IgD-negative memory B cell (primary cell): ENCODE measurements around the gene PITRM1. TPM values are rescaled to one million over a fixed set of nuclear protein-coding genes. Genes with fewer than 3 reads are reported as not detected.
"Not testable (repeated sequence)": the region's sequence is repeated elsewhere in the genome, so short reads cannot be mapped to it uniquely, and the experiment has no call there.

Source experiments
- H3K27ac Mint-ChIP-seq, 3 donors: one replicate each; pipeline ENCODE4 v1.8.0; 2020 to 2022; ENCODE audit warnings: mild to moderate bottlenecking in 3 of 3, mixed read lengths in 3 of 3, moderate library complexity in 1 of 3
- H3K27me3 Mint-ChIP-seq: one replicate; pipeline ENCODE4 v1.8.0; 2021; ENCODE audit warnings: mixed read lengths
- H3K36me3 Mint-ChIP-seq: one replicate; pipeline ENCODE4 v1.8.0; 2020; ENCODE audit warnings: mild to moderate bottlenecking, mixed read lengths
- H3K4me1 Mint-ChIP-seq, 3 donors: one replicate each; pipeline ENCODE4 v1.8.0; 2020 to 2022; ENCODE audit warnings: mixed read lengths in 3 of 3, mild to moderate bottlenecking in 1 of 3
- H3K4me3 Mint-ChIP-seq, 4 donors: one replicate each; pipeline ENCODE4 v1.8.0; 2020 to 2022; ENCODE audit warnings: mild to moderate bottlenecking in 4 of 4, mixed read lengths in 4 of 4, moderate library complexity in 3 of 4
- H3K9me3 Mint-ChIP-seq, 3 donors: one replicate each; pipeline ENCODE4 v1.8.0; 2020 to 2021; ENCODE audit warnings: mixed read lengths in 3 of 3, mild to moderate bottlenecking in 1 of 3
- polyA plus RNA-seq: library from polyadenylated mRNA; unstranded; fragments of 300-500 nt; fragmentation: Illumina TruSeq; gene quantifications from one replicate; pipeline ENCODE4 v1.2.3, GENCODE V29; 2021

PITRM1 gene
- polyA plus RNA-seq, 1 donor from 2014 or later, result 37.2 TPM

DNA sequence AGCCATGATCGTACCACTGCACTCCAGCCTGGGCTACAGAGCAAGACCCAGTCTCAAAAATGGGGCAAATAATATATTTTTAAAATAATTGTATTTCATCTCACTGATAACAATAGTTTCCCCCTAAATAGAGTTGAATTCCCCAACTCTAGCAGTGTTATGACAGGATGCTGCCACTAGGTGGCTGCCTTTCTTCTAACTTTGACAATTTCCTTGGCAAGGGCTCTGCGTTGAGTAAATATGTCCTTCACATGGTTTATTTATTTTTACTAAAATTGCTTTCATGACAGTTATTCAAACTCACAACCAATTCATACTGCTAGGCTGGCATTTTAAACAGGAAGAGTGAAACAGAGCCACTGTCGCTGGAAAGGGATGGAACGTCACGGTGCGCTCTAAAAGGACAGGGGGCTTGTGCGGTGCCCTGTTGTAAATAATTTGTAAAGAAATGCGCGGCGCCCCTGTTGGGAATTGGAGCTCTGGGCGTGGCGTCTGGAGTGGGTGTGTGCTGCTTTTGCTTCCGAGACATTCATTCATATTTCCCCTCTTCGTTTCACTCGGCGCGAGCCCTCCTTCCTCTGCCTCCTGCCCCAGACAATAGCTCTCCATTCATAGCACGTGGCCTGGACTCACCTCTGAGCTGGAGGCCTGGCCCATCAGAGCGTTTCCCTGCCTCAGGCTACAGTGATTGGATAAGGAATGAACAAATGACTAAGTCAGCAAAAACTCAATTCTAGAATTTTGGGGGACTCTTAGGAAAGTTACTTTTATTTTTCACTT is 20.5 kb upstream of the PITRM1 start:
- no peaks in the 10 kb centered on the region for H3K9me3 Mint-ChIP-seq
- H3K4me1 Mint-ChIP-seq, result peaks cover 1 to 10% (median 6%) of the 10 kb centered on the region in 3 donors
- H3K4me3 Mint-ChIP-seq, result no peak overlapping the region
- H3K27me3 Mint-ChIP-seq, result peaks cover 9% of the 10 kb centered on the region
- no peaks in the 10 kb centered on the region for H3K36me3 Mint-ChIP-seq
- no peak overlapping the region for H3K27ac Mint-ChIP-seq

DNA sequence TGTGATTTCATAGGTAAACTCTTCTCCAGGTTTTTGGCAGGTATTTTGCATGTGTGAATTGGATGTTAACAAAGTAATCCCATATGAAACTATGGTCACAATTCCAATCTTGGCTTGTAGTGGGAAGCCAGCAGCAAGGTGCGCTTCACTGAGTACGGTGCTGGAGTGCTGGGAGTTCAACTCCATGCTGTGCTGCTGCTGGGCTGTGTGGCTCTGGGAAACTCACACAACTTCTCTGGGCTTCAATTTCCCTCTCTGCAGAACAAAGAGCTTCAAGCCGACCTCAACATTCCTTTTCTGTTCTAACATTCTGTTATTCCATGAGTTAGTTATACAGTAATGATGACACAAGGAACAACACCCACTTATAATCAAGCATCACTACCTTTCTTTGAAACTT is 18.2 kb upstream of the PITRM1 start:
- H3K9me3 Mint-ChIP-seq, result peaks cover 0 to 2% (median 0%) of the 10 kb centered on the region in 3 donors
- no peak overlapping the region for H3K4me3 Mint-ChIP-seq
- peaks cover 0 to 4% (median 1%) of the 10 kb centered on the region in 3 donors for H3K4me1 Mint-ChIP-seq
- no peak overlapping the region for H3K27ac Mint-ChIP-seq
- peaks cover 8% of the 10 kb centered on the region for H3K27me3 Mint-ChIP-seq
- no peaks in the 10 kb centered on the region for H3K36me3 Mint-ChIP-seq

DNA sequence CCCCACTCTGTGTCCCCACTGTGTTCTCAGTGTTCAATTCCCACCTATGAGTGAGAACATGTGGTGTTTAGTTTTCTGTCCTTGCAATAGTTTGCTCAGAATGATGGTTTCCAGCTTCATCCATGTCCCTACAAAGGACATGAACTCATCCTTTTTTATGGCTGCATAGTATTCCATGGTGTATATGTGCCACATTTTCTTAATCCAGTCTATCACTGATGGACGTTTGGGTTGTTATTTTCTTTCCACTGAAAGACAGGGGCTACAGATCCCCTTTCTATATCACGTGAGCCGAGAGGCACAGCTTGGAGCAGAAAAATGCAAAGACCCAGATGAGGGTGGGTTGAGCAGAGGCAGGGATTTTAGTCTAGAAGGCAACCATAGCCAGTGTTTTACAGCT is 14.6 kb upstream of the PITRM1 start:
- not testable (repeated sequence) for H3K27ac Mint-ChIP-seq, H3K9me3 Mint-ChIP-seq, H3K36me3 Mint-ChIP-seq, H3K4me1 Mint-ChIP-seq, H3K4me3 Mint-ChIP-seq, H3K27me3 Mint-ChIP-seq

DNA sequence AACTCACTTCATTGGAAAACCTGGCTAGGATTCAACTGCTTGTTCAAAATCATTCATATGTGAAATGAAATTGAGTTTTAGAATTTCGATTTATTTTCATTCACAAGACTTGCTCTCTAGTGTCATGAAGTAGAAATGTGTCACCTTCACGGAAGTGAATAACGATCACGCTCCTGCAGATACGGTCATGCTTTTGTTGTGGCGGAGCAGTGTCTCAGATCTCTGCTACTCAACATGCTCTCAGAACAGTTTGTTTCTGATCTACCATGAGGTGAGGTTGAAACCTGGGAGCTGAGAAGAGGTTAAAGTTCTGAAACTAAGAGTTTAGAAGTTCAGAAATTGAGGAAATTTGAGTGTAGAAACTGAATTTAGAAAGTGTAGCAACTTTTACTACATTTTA is 13.8 kb upstream of the PITRM1 start:
- no peak overlapping the region for H3K4me3 Mint-ChIP-seq

DNA sequence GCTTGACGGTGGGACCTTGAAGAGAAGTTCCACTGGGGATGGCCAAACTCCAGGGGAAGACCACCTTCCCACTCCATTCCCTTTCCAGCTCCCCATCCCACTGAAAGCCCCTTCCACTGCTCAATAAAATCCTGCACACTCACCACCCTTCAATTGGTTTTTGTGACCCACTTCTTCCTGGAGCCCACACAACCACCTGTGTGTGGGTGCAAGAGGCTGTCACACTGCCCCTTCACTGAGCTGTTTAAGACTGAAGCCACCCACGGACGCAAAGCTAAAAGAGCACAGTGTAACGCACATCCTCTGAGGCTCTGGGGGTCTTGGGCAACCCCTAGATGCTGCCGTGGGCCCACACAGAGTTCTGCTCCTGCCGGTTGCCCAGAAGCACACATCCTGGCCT is 12.8 kb upstream of the PITRM1 start:
- Mint-ChIP-seq H3K27me3 (peaks cover 12% of the 10 kb centered on the region), H3K4me1 (peaks cover 0 to 2% (median 0%) of the 10 kb centered on the region in 3 donors), H3K27ac (no peak overlapping the region), H3K9me3 (peaks cover 0 to 2% (median 0%) of the 10 kb centered on the region in 3 donors), H3K4me3 (no peak overlapping the region), H3K36me3 (no peaks in the 10 kb centered on the region)

More for the DNA sequence above, 13.8 kb upstream of the PITRM1 start:
- no peak overlapping the region for H3K27ac Mint-ChIP-seq
- H3K36me3 Mint-ChIP-seq, result no peaks in the 10 kb centered on the region
- H3K27me3 Mint-ChIP-seq, result peaks cover 12% of the 10 kb centered on the region
- peaks cover 0 to 2% (median 0%) of the 10 kb centered on the region in 3 donors for H3K9me3 Mint-ChIP-seq
- peaks cover 0 to 2% (median 0%) of the 10 kb centered on the region in 3 donors for H3K4me1 Mint-ChIP-seq

DNA sequence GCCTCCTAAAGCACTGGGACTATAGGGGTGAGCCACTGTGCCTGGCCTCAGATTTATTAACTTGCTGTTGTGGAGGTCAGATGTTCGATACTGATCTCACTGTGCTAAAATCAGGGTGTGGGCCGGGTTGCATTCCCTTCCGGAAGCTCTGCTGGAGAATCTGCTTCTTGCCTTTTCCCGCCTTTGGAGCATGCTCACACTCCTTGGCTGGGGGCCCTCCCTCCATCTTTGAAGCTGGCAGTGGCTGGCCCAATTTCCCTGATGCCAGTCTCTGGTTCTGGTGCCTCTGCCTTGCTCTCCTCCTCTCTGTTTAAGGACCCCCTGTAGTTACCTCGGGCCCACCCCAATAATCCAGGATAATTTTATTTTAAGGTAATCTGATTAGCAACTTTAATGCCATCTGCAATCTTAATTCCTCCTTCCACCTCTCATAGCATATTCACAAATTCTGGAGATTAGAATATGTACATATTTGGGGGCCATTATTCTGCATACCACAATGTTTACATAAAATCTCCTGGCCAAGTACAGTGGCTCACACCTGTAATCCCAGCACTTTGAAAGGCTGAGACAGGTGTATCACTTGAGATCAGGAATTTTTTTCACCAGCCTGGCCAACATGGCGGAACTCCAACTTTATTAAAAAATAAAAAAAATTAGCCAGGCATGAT is 7.9 kb upstream of the PITRM1 start:
- Mint-ChIP-seq H3K27ac (no peak overlapping the region), H3K27me3 (peaks cover 9% of the 10 kb centered on the region), H3K36me3 (no peaks in the 10 kb centered on the region), H3K4me3 (no peak overlapping the region), H3K9me3 (no peaks in the 10 kb centered on the region), H3K4me1 (peaks cover 2 to 8% (median 6%) of the 10 kb centered on the region in 3 donors)

DNA sequence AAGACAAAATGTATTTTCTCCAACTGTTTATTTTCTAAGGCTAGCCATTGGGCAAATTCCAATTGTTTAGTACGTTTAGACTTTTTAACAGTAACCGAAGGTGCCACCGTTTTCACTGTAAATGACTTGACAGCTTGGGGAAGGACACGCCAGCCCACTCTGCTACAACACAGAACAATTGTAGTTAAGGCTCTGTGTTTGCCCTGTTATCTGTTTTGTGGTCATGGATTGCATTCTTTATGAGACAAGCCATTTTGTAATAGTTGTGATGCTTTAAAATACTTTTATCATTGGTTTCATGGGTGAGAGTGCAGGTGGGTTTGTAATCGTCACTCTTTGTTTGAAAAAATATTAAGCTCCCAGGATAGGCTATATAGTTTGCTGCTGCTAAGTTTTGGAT is 6.6 kb upstream of the PITRM1 start:
- H3K9me3 Mint-ChIP-seq, result no peaks in the 10 kb centered on the region
- H3K27me3 Mint-ChIP-seq, result peaks cover 9% of the 10 kb centered on the region
- no peak overlapping the region for H3K4me3 Mint-ChIP-seq
- peaks cover 0 to 8% (median 6%) of the 10 kb centered on the region in 3 donors for H3K4me1 Mint-ChIP-seq
- H3K27ac Mint-ChIP-seq, result no peak overlapping the region
- H3K36me3 Mint-ChIP-seq, result no peaks in the 10 kb centered on the region

DNA sequence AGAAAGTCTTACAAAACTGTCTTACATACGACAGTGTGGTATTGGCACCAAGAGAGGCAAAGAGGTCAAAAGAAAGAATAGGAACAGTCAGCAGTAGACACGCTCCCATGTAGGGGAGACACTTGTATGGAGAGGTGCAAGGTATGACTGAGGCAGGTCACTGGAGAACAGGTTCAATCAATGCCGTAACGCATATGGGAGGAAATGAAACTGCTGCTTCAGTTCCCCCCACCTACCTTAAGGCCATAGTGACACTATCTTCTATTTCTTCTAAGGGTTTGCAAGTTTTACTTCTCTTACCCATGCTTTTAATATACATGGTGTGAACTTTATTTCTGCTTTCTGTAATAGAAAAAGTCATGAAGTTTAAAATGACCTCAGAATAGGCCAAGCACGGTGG is 5.5 kb upstream of the PITRM1 start:
- H3K9me3 Mint-ChIP-seq, result no peaks in the 10 kb centered on the region
- H3K36me3 Mint-ChIP-seq, result no peaks in the 10 kb centered on the region
- peaks cover 0 to 8% (median 8%) of the 10 kb centered on the region in 3 donors for H3K4me1 Mint-ChIP-seq
- H3K27me3 Mint-ChIP-seq, result peaks cover 6% of the 10 kb centered on the region
- peak overlapping the region in 1 of 4 donors; percentile 9 for H3K4me3 Mint-ChIP-seq
- peak overlapping the region in 2 of 3 donors; percentile 19 to 59 for H3K27ac Mint-ChIP-seq

DNA sequence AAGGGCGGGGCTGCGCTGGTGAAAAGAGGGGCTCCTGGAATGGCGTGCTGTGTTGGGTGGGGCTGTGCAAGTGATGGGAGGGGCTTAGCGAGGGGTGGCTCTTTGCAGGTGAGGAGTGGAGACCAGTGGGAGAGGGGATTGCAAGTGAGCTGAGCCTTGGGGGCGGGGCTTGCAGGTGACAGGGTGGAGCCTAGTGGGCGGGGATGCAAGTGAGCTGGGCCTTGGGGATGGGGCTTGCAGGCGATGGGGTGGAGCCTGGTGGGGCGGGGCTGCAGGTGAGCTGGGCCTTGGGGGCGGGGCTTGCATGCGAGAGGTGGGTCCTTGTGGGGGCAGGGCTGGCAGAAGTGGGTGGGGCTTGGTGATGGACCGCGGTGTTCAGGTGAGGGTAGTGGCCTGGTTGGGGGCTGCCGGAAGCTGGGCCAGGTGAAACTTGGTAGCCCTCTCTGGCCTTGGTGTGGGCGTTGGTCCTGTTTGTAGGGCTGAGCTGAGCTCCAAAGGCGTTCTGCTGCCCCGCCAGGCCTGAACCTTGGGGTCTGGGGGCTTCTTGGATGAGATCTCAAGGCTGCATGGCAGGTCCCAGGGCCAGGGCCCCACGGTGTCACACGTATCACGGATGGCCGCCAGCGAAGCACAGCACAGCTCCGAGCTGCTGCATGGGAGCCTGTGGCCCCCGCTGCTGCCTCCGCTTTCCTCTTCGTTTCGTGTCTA is 743 bp upstream of the PITRM1 start:
- peak overlapping the region; percentile 55 to 96 (median 93) for H3K27ac Mint-ChIP-seq
- peaks cover 4 to 8% (median 7%) of the 10 kb centered on the region in 3 donors for H3K4me1 Mint-ChIP-seq
- peaks cover 3% of the 10 kb centered on the region for H3K36me3 Mint-ChIP-seq
- H3K9me3 Mint-ChIP-seq, result no peaks in the 10 kb centered on the region
- peaks cover 2% of the 10 kb centered on the region for H3K27me3 Mint-ChIP-seq
- H3K4me3 Mint-ChIP-seq, result peak overlapping the region; percentile 76 to 93 (median 90)

DNA sequence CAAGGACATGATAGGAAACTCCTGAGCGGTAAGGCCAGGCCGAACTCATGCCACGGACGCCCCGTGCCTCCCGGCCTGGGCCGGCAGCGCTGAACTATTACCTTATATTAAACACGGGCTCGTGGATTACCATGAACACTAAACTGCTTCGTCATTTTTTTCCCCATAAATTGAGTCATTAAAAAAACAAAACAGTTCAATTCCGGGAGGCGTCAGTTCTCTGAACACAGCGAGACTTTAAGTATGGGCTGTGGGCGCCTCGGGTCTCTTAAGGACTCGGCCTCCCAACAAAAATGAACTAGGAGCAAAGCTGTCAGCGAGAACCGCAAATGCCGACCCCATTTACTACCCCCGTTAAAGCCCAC is 519 bp downstream of the PITRM1 start:
- Mint-ChIP-seq H3K4me1 (peaks cover 0 to 4% (median 2%) of the 10 kb centered on the region in 3 donors), H3K36me3 (peaks cover 4% of the 10 kb centered on the region), H3K27ac (peak overlapping the region; percentile 55 to 96 (median 84)), H3K4me3 (peak overlapping the region; percentile 76 to 95 (median 89)), H3K9me3 (no peaks in the 10 kb centered on the region), H3K27me3 (peaks cover 2% of the 10 kb centered on the region)

DNA sequence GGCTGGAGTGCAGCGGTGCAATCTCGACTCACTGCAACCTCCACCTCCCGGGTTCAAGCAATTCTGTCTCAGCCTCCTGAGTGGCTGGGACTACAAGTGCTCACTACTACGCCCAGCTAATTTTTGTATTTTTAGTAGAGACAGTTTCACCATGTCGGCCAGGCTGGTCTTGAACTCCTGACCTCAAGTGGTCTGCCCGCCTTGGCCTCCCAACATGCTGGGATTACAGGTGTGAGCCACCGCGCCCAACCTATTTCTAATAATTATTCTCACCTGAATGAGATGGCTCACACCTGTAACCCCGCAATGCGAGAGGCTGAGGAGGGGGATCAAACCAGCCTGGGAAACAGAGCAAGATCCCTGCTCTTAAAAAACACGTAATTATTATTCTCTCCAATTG is 1.1 kb downstream of the PITRM1 start:
- not testable (repeated sequence) for H3K27me3 Mint-ChIP-seq, H3K36me3 Mint-ChIP-seq, H3K9me3 Mint-ChIP-seq, H3K4me1 Mint-ChIP-seq
- peak overlapping the region in 2 of 3 donors; percentile 55 to 96 for H3K27ac Mint-ChIP-seq
- peak overlapping the region; percentile 76 to 95 (median 89) for H3K4me3 Mint-ChIP-seq

DNA sequence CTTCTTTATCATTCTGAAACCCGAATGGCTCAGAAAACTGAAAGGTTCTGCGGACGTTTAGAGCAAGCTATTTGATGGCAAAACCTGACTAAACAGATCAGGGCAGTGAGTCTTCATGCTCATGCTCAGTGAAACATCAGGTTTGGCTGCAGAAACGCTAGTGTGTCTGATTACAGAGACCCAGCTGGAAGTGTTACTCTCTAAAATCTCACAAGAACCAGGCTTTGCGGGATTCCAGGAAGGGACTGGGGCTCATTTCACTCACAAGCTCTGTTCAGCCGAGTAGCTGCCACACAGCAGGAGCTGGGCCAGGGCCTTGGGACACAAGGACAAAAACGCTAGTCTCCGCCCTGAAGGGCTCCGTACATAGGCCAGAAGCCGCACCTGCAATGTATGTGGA is 2.9 kb downstream of the PITRM1 start:
- H3K27me3 Mint-ChIP-seq, result peaks cover 2% of the 10 kb centered on the region
- H3K9me3 Mint-ChIP-seq, result no peaks in the 10 kb centered on the region
- H3K27ac Mint-ChIP-seq, result no peak overlapping the region
- H3K36me3 Mint-ChIP-seq, result peaks cover 4% of the 10 kb centered on the region
- H3K4me1 Mint-ChIP-seq, result peaks cover 2 to 4% (median 4%) of the 10 kb centered on the region in 3 donors
- H3K4me3 Mint-ChIP-seq, result peak overlapping the region in 2 of 4 donors; percentile 58 to 65

DNA sequence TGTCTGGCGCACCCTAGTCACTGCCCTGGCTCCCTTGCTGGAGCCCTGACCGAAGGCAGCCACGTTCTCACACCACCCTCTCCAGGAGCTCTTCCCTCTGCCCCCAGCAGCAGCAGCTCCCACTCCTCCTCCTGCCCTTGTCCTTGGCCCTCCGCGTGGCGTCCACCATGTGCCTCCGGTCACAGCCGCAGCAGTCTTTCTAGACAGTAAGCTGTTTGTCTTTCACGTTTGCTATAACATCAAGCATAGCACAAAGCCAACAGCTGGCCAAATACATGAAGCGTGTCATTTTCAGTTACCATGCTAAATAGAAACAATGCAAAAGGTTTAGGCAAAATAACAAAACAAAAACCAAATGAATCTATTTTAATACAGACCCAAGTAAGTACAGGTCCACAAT is 3.3 kb downstream of the PITRM1 start:
- Mint-ChIP-seq H3K27ac (no peak overlapping the region), H3K4me1 (peaks cover 2 to 4% (median 4%) of the 10 kb centered on the region in 3 donors), H3K27me3 (peaks cover 2% of the 10 kb centered on the region), H3K4me3 (peak overlapping the region in 1 of 4 donors; percentile 18), H3K9me3 (no peaks in the 10 kb centered on the region), H3K36me3 (peaks cover 4% of the 10 kb centered on the region)

DNA sequence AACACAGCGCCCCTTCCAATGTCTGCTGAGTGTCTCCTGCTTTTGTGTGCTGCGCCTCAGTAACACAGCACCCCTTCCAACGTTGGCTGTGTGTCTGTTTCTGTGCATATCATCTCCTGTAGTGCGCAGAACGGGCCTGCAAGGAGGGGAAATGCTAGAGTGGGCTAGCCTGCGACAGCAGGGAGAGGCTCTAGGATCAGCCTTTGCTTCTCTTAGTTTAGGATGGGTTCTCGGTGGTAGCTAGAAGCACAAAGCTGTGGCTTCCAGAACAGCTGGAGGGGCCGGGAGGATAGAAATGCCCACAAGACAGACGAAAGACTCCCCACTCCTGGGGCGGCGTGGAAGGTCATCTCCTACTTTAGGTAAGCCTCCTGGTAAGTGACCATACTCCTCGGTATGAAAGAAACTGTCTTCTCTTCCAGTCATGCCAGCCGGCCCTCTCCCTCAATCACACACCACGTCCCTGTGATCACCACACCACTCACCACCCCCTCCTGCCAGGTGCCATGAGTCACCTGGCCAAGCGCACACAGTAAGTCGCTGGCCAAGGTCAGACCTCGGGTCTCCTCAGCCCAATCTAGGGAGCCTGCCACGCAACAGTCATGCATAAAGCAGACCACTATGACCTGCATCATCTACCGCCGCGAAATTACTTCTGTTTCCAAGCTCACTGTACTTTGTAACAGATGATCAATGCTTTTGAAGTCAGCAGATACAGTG is 4.8 kb downstream of the PITRM1 start:
- Mint-ChIP-seq H3K36me3 (peaks cover 8% of the 10 kb centered on the region), H3K9me3 (no peaks in the 10 kb centered on the region), H3K4me3 (no peak overlapping the region), H3K27ac (peak overlapping the region in 1 of 3 donors; percentile 50), H3K27me3 (no peaks in the 10 kb centered on the region), H3K4me1 (peaks cover 0 to 4% (median 4%) of the 10 kb centered on the region in 3 donors)
